Panc1 (cell line): ENCODE measurements around the gene C2orf80. TPM values are rescaled to one million over a fixed set of nuclear protein-coding genes. Genes with fewer than 3 reads are reported as not detected.

Experiments used
- ATAC-seq: fragments of 200-7000 bp; cut with Tn5 transposase; 2 replicates; pipeline ENCODE4 v1.9.1; 2020; ENCODE audit warnings: mild to moderate bottlenecking, moderate library complexity
- BruUV-seq: library from RNA; stranded (reverse); fragments of 400-500 nt; replicated peaks from 2 replicates; lab custom pipeline; 2021; lab: Mats Ljungman, UMichigan
- CTCF ChIA-PET: fragments of 300-600 bp; sonication (Branson Sonifier 250); formaldehyde crosslinking; loops from one replicate; lab custom pipeline; 2022; ENCODE audit warnings: antibody characterized with exemption; lab: Charles Lee
- POLR2A ChIA-PET: fragments of 300-600 bp; sonication (Branson Sonifier 250); formaldehyde crosslinking; loops from one replicate; lab custom pipeline; 2022; ENCODE audit warnings: antibody characterized with exemption; lab: Charles Lee
- DNase-seq: peaks from one replicate; pipeline ENCODE4 v3.0.0-alpha.2; 2010; ENCODE audit warnings: low read depth, low spot score
- H3K27ac ChIP-seq: 2 replicates; pipeline ENCODE4 v1.5.1; 2011; ENCODE audit warnings: mild to moderate bottlenecking, low read length, inconsistent platforms
- H3K27me3 ChIP-seq: fragments of 200-500 bp; sonication (Bioruptor generic); 2 replicates; pipeline ENCODE4 v1.6.0; 2014; ENCODE audit warnings: low read length, inconsistent platforms; ENCODE audit not compliant: control insufficient read depth, insufficient read depth
- H3K36me3 ChIP-seq: fragments of 200-500 bp; sonication (Bioruptor generic); 2 replicates; pipeline ENCODE4 v1.5.1; 2014; ENCODE audit warnings: inconsistent platforms, mild to moderate bottlenecking, low read length, moderate library complexity; ENCODE audit not compliant: control insufficient read depth, insufficient read depth
- H3K4me1 ChIP-seq: 2 replicates; pipeline ENCODE4 v1.5.1; 2011; ENCODE audit warnings: inconsistent platforms, mild to moderate bottlenecking, low read length, moderate library complexity; ENCODE audit not compliant: control insufficient read depth, insufficient read depth
- H3K4me3 ChIP-seq, 2 experiments: 2 replicates each; pipeline ENCODE4 v1.5.1; 2011 to 2012; ENCODE audit warnings: low read depth in 2 of 2, low read length in 2 of 2, mild to moderate bottlenecking in 2 of 2, inconsistent platforms in 1 of 2, moderate library complexity in 1 of 2
- H3K9me3 ChIP-seq: fragments of 200-500 bp; sonication (Bioruptor generic); 2 replicates; pipeline ENCODE4 v1.5.1; 2014; ENCODE audit warnings: low read depth, mild to moderate bottlenecking, inconsistent platforms, low read length, moderate library complexity; ENCODE audit not compliant: control insufficient read depth, insufficient read depth
- POLR2AphosphoS5 ChIP-seq: IDR thresholded peaks from 2 replicates; pipeline ENCODE4 v1.6.1; 2012; ENCODE audit warnings: mild to moderate bottlenecking, low read depth, low read length, moderate library complexity
- SIN3A ChIP-seq: IDR thresholded peaks from 2 replicates; pipeline ENCODE4 v1.6.1; 2012; ENCODE audit warnings: low read depth, mild to moderate bottlenecking, low read length, moderate library complexity, borderline replicate concordance; ENCODE audit not compliant: insufficient read depth
- TCF7L2 ChIP-seq: IDR thresholded peaks from 2 replicates; pipeline ENCODE4 v1.6.1; 2011; ENCODE audit warnings: mild to moderate bottlenecking, low read depth, low read length, inconsistent platforms
- in situ Hi-C: cut with HindIII; loops from 2 replicates; pipeline ENCODE4 v1.10.0; 2016; ENCODE audit warnings: low sequenced_read_pairs, low pct_unique_long_range_greater_than_20kb
- intact Hi-C: fragments of 100-400 bp; cut with micrococcal nuclease; formaldehyde crosslinking; loops from one replicate; pipeline ENCODE4 v1.10.0; 2022; ENCODE audit not compliant: unreplicated experiment
- total RNA-seq: library from RNA; stranded (reverse); gene quantifications from one replicate; pipeline ENCODE4 v1.2.1, GENCODE V29; 2021; ENCODE audit not compliant: unreplicated experiment
- TF ChIP-seq, protein P1 (sequence below), 2 experiments: IDR thresholded peaks; 2 replicates each; pipeline ENCODE4 v1.6.1; 2011 to 2012; ENCODE audit warnings: low read depth in 2 of 2, control low read depth in 1 of 2, low read length in 1 of 2, mild to moderate bottlenecking in 1 of 2, moderate library complexity in 1 of 2; ENCODE audit not compliant: insufficient read depth in 1 of 2
- TF ChIP-seq, protein P2 (sequence below): fragments of 450-650 bp; IDR thresholded peaks from 2 replicates; pipeline ENCODE4 v1.5.1; 2017; ENCODE audit warnings: mild to moderate bottlenecking

C2orf80 gene
- total RNA-seq, 1 experiment from 2014 or later, result not detected

DNA sequence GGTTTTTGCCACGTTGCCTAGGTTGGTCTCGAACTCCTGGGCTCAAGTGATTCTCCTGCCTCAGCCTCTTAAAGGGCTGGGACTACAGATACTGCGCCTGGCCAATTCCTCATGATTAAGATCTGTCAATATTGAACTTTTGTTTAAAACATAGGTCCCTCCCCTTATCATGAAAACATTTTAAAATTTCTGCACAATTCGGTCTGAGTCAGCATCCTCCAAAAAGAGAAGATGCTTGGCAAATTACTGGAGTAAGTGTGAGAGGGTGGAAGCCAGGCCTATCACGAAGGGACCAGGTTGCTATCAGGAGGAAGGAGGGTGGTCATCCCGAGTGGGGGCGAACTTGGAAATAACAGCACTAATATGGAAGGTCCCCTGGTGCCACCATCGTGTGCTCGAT is 15.7 kb downstream of the C2orf80 start:
- H3K36me3 ChIP-seq, result no peaks in the 10 kb centered on the region
- no peaks in the 10 kb centered on the region for H3K9me3 ChIP-seq
- intact Hi-C loops (no loop called here), in situ Hi-C loops (no loop called here)
- BruUV-seq, result no TSS peak
- H3K4me3 ChIP-seq, result no peak overlapping the region
- DNase-seq, result no peak
- no peak overlapping the region for H3K27ac ChIP-seq
- no peaks in the 10 kb centered on the region for H3K27me3 ChIP-seq
- TF ChIP-seq SIN3A (no peak), TCF7L2 (no peak), POLR2AphosphoS5 (no peak)
- TF ChIP-seq, protein P1, sequence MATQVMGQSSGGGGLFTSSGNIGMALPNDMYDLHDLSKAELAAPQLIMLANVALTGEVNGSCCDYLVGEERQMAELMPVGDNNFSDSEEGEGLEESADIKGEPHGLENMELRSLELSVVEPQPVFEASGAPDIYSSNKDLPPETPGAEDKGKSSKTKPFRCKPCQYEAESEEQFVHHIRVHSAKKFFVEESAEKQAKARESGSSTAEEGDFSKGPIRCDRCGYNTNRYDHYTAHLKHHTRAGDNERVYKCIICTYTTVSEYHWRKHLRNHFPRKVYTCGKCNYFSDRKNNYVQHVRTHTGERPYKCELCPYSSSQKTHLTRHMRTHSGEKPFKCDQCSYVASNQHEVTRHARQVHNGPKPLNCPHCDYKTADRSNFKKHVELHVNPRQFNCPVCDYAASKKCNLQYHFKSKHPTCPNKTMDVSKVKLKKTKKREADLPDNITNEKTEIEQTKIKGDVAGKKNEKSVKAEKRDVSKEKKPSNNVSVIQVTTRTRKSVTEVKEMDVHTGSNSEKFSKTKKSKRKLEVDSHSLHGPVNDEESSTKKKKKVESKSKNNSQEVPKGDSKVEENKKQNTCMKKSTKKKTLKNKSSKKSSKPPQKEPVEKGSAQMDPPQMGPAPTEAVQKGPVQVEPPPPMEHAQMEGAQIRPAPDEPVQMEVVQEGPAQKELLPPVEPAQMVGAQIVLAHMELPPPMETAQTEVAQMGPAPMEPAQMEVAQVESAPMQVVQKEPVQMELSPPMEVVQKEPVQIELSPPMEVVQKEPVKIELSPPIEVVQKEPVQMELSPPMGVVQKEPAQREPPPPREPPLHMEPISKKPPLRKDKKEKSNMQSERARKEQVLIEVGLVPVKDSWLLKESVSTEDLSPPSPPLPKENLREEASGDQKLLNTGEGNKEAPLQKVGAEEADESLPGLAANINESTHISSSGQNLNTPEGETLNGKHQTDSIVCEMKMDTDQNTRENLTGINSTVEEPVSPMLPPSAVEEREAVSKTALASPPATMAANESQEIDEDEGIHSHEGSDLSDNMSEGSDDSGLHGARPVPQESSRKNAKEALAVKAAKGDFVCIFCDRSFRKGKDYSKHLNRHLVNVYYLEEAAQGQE (IDR thresholded peaks at IDR 0.05; ENCODE audit: insufficient read depth in 1 of 2, low read depth in 2 of 2, low read length in 1 of 2), result no peak
- TF ChIP-seq, protein P2, sequence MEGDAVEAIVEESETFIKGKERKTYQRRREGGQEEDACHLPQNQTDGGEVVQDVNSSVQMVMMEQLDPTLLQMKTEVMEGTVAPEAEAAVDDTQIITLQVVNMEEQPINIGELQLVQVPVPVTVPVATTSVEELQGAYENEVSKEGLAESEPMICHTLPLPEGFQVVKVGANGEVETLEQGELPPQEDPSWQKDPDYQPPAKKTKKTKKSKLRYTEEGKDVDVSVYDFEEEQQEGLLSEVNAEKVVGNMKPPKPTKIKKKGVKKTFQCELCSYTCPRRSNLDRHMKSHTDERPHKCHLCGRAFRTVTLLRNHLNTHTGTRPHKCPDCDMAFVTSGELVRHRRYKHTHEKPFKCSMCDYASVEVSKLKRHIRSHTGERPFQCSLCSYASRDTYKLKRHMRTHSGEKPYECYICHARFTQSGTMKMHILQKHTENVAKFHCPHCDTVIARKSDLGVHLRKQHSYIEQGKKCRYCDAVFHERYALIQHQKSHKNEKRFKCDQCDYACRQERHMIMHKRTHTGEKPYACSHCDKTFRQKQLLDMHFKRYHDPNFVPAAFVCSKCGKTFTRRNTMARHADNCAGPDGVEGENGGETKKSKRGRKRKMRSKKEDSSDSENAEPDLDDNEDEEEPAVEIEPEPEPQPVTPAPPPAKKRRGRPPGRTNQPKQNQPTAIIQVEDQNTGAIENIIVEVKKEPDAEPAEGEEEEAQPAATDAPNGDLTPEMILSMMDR, result no peak
- ChIA-PET CTCF (interaction anchor here (0.6 to 2.6 kb wide), 3 partner anchors 19 to 80 kb away, joined by 4 to 24 read pairs (median 6); partner anchors contain the start of gene IDH1), POLR2A (interaction anchor here (0.7 to 0.9 kb wide), 2 partner anchors 14 to 71 kb away, joined by 8 to 10 read pairs; no protein-coding TSS in a partner anchor)
- ATAC-seq, result no peak
- no peaks in the 10 kb centered on the region for H3K4me1 ChIP-seq

DNA sequence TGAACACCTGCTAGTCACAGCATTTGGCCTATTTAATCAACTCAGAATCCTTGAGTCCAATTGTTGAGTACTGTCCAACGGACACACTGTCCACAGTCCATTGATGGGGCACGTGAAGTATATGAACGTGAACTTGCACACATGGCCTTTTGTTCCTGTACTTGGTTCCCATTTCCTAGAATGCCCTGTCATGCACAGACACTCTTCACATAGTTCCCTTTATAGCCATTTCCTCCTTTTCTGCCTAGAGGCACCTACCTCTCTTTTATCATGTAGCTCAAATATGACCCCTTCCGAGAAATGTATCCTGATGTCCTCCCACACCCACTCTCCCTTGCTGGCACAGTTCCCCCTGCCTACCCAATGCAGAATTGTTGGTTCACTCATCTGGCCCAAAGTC is 17.7 kb downstream of the C2orf80 start:
- Histone ChIP-seq H3K36me3 (no peaks in the 10 kb centered on the region), H3K27ac (no peak overlapping the region), H3K4me1 (no peaks in the 10 kb centered on the region), H3K4me3 (no peak overlapping the region), H3K9me3 (no peaks in the 10 kb centered on the region), H3K27me3 (no peaks in the 10 kb centered on the region)
- ATAC-seq (no peak), DNase-seq (no peak)
- TF ChIP-seq TCF7L2, result no peak
- no peak for TF ChIP-seq SIN3A
- TF ChIP-seq POLR2AphosphoS5, result no peak
- TF ChIP-seq, protein P2, result no peak
- TF ChIP-seq, protein P1 (IDR thresholded peaks at IDR 0.05; ENCODE audit: insufficient read depth in 1 of 2, low read depth in 2 of 2, low read length in 1 of 2), result no peak
- ChIA-PET CTCF (no interaction called here), POLR2A (no interaction called here)
- no TSS peak for BruUV-seq
- in situ Hi-C loops (no loop called here), intact Hi-C loops (no loop called here)
